ENCODE measurements around the gene MSH5.

The MSH5 gene

DNA sequence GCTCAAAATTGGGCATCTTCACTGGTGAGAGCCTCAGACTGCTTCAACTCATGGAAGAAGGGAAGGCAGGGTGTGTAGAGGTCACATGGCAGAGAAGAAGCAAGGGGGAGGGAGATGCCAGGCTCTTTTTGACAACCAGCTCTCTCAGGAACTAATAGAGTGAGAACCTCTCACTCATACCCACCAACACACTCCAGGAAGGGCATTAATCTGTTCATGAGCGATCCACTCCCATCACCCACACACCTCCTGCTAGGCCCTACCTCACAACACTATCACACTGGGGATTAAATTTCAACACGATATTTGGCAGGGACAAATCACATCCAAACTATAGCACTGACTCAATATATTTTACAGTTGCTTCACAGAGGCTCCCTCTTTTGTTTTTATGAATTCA, 2.0 kb downstream of the MSH5 start:
- no peak overlapping the region for H3K4me3 ChIP-seq (ENCODE audit: low read depth, low read length)
- TF ChIP-seq, protein P1, sequence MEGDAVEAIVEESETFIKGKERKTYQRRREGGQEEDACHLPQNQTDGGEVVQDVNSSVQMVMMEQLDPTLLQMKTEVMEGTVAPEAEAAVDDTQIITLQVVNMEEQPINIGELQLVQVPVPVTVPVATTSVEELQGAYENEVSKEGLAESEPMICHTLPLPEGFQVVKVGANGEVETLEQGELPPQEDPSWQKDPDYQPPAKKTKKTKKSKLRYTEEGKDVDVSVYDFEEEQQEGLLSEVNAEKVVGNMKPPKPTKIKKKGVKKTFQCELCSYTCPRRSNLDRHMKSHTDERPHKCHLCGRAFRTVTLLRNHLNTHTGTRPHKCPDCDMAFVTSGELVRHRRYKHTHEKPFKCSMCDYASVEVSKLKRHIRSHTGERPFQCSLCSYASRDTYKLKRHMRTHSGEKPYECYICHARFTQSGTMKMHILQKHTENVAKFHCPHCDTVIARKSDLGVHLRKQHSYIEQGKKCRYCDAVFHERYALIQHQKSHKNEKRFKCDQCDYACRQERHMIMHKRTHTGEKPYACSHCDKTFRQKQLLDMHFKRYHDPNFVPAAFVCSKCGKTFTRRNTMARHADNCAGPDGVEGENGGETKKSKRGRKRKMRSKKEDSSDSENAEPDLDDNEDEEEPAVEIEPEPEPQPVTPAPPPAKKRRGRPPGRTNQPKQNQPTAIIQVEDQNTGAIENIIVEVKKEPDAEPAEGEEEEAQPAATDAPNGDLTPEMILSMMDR (IDR thresholded peaks at IDR 0.05; ENCODE audit: insufficient read depth, low read depth, low read length, missing control alignments) = no peak
- DNase-seq (ENCODE audit: low read depth) = no peak

DNA sequence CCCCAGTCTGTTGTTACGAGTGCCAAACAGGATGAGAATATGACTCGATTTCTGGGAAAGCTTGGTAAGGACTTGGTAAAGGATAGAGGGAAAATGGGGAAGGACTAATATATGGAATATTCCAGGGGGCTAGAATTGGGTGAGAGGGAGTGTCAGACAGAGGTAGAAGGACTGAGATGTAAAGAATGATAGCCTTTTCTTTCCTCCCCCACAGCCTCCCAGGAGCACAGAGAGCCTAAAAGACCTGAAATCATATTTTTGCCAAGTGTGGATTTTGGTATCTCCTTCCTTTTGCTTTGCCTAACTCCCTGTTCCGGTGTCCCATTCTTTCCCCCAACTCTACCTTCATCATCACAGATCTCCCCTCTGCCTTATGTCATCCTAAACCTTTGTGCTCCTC, 3.1 kb downstream of the MSH5 start:
- no peak overlapping the region for H3K4me3 ChIP-seq (ENCODE audit: low read depth, low read length)
- DNase-seq (ENCODE audit: low read depth) = no peak
- TF ChIP-seq, protein P1 (IDR thresholded peaks at IDR 0.05; ENCODE audit: insufficient read depth, low read depth, low read length, missing control alignments) = no peak

DNA sequence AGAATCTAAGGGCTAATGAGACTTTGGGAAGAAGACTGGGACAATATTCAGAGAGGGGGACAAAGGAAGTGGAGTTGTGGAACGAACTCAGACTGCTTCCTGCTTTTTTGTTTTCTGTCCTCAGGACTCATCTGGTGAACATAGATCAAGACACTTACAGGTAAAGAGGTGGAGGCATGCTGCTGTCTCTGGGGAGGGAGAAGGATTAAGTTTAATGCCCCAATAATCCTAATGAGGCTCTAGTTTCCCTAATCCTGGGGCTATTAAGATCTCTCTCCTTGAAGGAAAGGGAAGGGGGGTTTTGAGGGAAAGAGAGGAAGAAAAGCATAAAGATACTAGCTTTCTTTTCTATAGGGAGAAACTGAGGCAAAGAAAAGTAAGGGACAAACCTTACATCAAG, 4.6 kb downstream of the MSH5 start:
- no peak overlapping the region for H3K4me3 ChIP-seq (ENCODE audit: low read depth, low read length)
- TF ChIP-seq, protein P1 (IDR thresholded peaks at IDR 0.05; ENCODE audit: insufficient read depth, low read depth, low read length, missing control alignments) = no peak
- DNase-seq (ENCODE audit: low read depth) = no peak

DNA sequence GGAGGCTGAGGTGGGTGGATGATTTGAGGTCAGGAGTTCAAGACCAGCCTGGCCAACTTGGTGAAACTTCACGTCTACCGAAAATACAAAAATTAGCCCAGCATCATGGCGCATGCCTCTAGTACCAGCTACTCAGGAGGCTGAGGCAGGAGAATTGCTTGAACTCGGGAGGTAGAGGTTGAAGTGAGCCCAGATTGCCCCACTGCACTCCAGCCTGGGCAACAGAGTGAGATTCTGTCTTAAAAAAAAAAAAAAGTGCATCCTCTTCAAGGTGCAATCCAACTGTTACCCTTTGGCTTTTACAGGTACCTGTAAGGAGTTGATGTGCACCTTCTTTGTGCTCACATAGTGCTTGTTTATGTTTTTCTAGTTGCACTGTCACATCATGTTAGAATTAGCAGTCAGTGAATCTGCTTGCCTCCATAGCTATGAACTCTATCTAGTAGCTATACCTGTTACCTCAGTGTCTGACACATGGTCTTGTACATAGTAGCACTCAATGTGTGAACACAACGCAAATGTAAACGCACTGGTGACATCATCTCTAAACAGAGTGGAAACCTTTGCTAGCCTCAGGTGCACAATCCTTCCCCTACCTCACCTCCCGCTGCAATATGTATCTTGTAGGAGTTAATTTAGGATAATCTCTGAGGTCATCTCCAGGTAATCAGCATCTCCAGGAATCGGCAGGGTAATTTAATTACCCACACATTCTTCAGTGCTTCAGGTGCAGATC, 9.7 kb downstream of the MSH5 start:
- H3K4me3 ChIP-seq (ENCODE audit: low read depth, low read length) = no peak overlapping the region
- TF ChIP-seq, protein P1 (IDR thresholded peaks at IDR 0.05; ENCODE audit: insufficient read depth, low read depth, low read length, missing control alignments) = no peak

DNA sequence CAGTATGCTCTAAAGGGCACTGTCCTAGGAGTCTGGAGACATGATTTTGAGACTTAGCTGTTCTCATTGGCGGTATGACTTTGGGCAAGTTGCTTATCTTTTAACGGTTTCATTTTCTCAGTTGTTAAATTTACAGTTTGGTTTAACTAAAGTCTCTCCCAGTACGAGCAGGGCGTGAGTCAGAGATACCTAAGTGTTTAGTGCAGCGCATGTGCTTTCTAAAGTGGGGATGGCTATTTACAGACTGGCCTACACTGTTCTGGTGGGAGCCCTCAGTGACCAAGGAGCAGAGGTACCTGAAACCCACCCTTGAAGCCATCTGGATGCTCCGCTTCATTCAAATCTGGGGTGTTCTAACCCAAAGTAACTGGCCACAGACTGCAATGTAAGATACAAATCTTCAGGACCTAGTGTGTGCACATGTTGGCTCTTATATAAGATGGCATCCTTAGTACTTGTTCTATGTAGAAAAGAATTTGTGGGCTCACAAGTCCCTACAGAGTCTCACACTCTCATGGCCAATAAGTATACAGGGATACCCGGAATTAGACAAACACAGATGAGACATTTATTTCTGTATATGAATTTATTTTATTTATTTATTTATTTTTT, 10.7 kb downstream of the MSH5 start:
- TF ChIP-seq, protein P1 (IDR thresholded peaks at IDR 0.05; ENCODE audit: insufficient read depth, low read depth, low read length, missing control alignments) = no peak

More for the DNA sequence above, 9.7 kb downstream of the MSH5 start:
- DNase-seq (ENCODE audit: low read depth) = no peak

DNA sequence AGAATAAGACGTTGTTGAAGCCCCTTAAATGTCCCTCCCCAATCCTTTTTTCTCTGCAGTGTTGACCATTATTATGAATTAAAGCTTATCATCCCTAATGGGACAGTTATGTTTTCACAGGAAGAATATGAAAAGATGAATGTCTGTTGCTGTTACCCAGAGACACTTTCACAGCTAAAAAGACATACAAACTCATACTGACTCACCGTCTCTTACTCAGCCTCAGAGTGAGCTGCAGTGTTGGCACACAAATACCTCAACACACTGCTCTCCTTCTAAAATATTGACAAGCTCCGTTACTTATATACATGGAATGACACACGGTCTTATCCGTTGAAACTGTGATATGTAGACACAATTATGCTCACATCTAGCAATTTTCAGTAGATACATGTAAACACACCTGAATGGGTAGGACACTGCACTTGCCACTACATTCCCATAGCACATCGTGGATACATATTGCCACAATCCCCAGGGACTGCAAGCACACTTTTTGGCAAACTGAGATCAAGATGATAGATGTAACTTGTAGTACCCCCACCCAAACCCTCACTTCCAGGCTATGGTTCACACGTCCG, 13.0 kb downstream of the MSH5 start:
- DNase-seq (ENCODE audit: low read depth) = no peak
- TF ChIP-seq, protein P1 (IDR thresholded peaks at IDR 0.05; ENCODE audit: insufficient read depth, low read depth, low read length, missing control alignments) = no peak

More for the DNA sequence above, 10.7 kb downstream of the MSH5 start:
- no peak overlapping the region for H3K4me3 ChIP-seq (ENCODE audit: low read depth, low read length)
- DNase-seq (ENCODE audit: low read depth) = no peak

More for the DNA sequence above, 13.0 kb downstream of the MSH5 start:
- H3K4me3 ChIP-seq (ENCODE audit: low read depth, low read length) = no peak overlapping the region
